Vagina (tissue), 2 donors: ENCODE data around the gene TBC1D16.

Experiments
- POLR2A ChIP-seq, 2 donors: fragments of 450-650 bp; IDR thresholded peaks; one replicate each; pipeline ENCODE4 v1.6.1; 2017; ENCODE audit warnings: antibody characterized with exemption in 2 of 2, mild to moderate bottlenecking in 2 of 2, moderate library complexity in 2 of 2
- TF ChIP-seq, protein P1 (sequence below), 3 experiments: fragments of 450-650 bp in 2 of 3; fragments of 200-600 bp in 1 of 3; sonication (generic) in 1 of 3; IDR thresholded peaks; one replicate each; pipeline ENCODE4 v1.5.1; 2017 to 2019; ENCODE audit warnings: antibody characterized with exemption in 3 of 3, mild to moderate bottlenecking in 2 of 3, moderate library complexity in 2 of 3

DNA sequence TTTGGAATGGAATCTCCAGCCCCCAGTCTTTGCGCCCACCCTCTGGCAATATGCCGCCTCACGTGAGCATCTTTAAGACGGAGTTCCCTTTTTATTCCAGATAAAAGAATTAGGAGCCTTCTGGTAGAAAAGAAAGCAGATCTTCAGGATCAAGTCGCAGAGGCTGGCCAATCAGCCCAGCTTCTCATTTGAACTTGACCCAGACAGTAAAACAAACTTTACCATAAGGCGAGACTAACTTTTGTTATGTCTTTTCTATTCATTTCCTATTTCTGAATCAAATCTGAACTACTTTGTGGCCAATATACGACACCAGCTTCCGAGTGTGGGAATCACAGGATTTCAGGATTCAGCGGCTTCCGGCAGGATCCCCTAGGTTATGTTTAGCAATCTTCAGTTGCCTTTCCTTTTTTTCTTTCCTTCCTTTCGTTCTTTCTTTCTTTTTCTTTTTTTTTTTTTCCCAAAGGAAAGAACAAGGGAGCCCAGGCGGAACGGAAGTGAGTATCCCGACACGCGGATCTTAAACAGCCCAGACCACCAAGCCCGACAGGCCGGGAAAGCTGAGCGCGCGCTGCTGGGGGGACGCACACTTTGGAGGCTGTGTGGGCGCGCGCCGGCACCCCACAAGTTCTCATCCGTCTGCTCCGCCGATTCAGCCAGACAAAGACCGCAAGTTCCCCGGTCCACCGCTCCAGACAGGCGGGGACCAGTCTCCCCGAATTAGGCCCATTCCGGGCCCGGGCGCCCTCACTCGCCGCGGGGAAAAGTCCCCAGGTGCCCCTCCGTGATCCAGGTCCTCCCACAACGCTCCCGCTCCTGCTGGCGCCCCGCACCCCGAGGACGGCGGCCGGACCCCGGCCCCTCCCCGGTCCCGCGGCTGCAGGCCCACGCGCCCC lies 633 bp downstream of the TBC1D16 start:
- TF ChIP-seq, protein P1, sequence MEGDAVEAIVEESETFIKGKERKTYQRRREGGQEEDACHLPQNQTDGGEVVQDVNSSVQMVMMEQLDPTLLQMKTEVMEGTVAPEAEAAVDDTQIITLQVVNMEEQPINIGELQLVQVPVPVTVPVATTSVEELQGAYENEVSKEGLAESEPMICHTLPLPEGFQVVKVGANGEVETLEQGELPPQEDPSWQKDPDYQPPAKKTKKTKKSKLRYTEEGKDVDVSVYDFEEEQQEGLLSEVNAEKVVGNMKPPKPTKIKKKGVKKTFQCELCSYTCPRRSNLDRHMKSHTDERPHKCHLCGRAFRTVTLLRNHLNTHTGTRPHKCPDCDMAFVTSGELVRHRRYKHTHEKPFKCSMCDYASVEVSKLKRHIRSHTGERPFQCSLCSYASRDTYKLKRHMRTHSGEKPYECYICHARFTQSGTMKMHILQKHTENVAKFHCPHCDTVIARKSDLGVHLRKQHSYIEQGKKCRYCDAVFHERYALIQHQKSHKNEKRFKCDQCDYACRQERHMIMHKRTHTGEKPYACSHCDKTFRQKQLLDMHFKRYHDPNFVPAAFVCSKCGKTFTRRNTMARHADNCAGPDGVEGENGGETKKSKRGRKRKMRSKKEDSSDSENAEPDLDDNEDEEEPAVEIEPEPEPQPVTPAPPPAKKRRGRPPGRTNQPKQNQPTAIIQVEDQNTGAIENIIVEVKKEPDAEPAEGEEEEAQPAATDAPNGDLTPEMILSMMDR (IDR thresholded peaks at IDR 0.05) = no peak
- TF ChIP-seq POLR2A (IDR thresholded peaks at IDR 0.05) = no peak
